ENCODE data around the gene VAV2. TPM values are rescaled to one million over a fixed set of nuclear protein-coding genes. Genes with fewer than 3 reads are reported as not detected.

VAV2 gene
- total and polyA plus RNA-seq, 4 donors: 13.0 to 28.2 (median 16.3) TPM

DNA sequence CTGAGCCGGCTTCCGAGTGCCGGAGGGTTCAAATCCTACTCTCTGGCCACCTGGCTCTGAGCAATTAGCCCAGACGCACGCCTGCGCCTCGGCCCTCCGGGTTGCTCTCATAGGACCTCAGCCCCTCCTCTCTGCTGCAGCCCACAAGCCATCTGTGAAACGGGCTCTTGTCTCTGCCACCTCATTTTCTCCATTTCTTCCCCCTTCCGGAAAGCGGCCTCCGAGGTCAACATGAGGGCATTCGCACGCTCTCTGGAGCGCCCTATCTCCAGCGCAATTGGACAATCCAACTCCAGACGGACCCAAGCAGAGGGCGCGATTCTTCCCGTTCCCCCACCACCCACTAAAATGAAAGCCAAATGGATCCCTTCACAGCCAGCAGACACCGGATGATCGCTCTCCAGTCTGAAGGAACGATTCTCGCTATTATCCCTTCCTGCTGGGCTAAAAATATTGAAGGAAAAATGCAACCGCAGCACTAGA lies 41.5 kb downstream of the VAV2 start:
- Histone ChIP-seq H3K4me3 (no peak overlapping the region), H3K36me3 (ENCODE audit: control insufficient read depth in 4 of 4, insufficient read depth in 4 of 4, low read length in 4 of 4) (peaks cover 0 to 2% (median 0%) of the 10 kb centered on the region in 4 donors), H3K9me3 (ENCODE audit: control insufficient read depth in 4 of 4, insufficient read depth in 3 of 4, low read length in 3 of 4) (no peaks in the 10 kb centered on the region), H3K27ac (ENCODE audit: low read depth in 1 of 2, low read length in 1 of 2) (no peak overlapping the region), H3K4me1 (ENCODE audit: control insufficient read depth in 5 of 5, insufficient read depth in 5 of 5, low read length in 5 of 5) (peaks cover 0 to 41% (median 19%) of the 10 kb centered on the region in 5 donors), H3K27me3 (ENCODE audit: control insufficient read depth in 3 of 3, insufficient read depth in 3 of 3, low read length in 2 of 3) (no peaks in the 10 kb centered on the region), H3K9ac (ENCODE audit: insufficient read depth in 1 of 2, low read length in 2 of 2) (no peak overlapping the region)
- 68 to 85% methylated on average over 25 of the region's 25 CpGs for WGBS, 2 donors
- DNase-seq (peak; percentile 93 to 97 (median 95)), ATAC-seq (ENCODE audit: insufficient read depth, low FRiP score) (no peak)
- TF ChIP-seq, protein P1, sequence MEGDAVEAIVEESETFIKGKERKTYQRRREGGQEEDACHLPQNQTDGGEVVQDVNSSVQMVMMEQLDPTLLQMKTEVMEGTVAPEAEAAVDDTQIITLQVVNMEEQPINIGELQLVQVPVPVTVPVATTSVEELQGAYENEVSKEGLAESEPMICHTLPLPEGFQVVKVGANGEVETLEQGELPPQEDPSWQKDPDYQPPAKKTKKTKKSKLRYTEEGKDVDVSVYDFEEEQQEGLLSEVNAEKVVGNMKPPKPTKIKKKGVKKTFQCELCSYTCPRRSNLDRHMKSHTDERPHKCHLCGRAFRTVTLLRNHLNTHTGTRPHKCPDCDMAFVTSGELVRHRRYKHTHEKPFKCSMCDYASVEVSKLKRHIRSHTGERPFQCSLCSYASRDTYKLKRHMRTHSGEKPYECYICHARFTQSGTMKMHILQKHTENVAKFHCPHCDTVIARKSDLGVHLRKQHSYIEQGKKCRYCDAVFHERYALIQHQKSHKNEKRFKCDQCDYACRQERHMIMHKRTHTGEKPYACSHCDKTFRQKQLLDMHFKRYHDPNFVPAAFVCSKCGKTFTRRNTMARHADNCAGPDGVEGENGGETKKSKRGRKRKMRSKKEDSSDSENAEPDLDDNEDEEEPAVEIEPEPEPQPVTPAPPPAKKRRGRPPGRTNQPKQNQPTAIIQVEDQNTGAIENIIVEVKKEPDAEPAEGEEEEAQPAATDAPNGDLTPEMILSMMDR (IDR thresholded peaks at IDR 0.05; ENCODE audit: control extremely low read depth, extremely low read depth): no peak

DNA sequence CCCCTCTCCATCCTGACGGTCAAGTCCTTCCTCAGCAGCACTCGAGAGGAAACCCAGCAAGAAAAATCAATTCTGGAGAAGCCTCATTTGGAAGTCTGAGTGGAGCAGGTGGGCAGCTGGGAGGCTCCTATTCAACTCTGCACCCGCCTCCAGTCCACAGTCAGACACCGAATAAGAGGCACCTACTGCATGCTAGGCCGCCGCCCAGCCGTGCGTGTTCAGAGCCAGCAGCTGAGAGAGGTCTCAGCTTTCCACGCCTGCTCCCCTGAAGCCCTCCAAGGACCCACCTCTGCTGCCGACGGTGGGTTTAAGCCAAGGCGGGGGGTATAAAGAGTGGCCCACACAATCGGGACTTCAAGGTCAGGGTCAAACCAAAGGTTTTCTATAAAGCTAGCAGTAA lies 41.9 kb downstream of the VAV2 start:
- Histone ChIP-seq H3K9me3 (ENCODE audit: control insufficient read depth in 4 of 4, insufficient read depth in 3 of 4, low read length in 3 of 4) (no peaks in the 10 kb centered on the region), H3K36me3 (ENCODE audit: control insufficient read depth in 4 of 4, insufficient read depth in 4 of 4, low read length in 4 of 4) (peaks cover 0 to 2% (median 0%) of the 10 kb centered on the region in 4 donors), H3K27me3 (ENCODE audit: control insufficient read depth in 3 of 3, insufficient read depth in 3 of 3, low read length in 2 of 3) (no peaks in the 10 kb centered on the region), H3K4me1 (ENCODE audit: control insufficient read depth in 5 of 5, insufficient read depth in 5 of 5, low read length in 5 of 5) (peaks cover 0 to 41% (median 19%) of the 10 kb centered on the region in 5 donors), H3K27ac (ENCODE audit: low read depth in 1 of 2, low read length in 1 of 2) (peak overlapping the region in 1 of 2 donors; percentile 32), H3K9ac (ENCODE audit: insufficient read depth in 1 of 2, low read length in 2 of 2) (no peak overlapping the region), H3K4me3 (no peak overlapping the region)
- DNase-seq (peak in 1 of 3 donors; percentile 18), ATAC-seq (ENCODE audit: insufficient read depth, low FRiP score) (no peak)
- 84 to 87% methylated on average over 13 of the region's 13 CpGs for WGBS, 2 donors
- TF ChIP-seq, protein P1 (IDR thresholded peaks at IDR 0.05; ENCODE audit: control extremely low read depth, extremely low read depth): no peak

DNA sequence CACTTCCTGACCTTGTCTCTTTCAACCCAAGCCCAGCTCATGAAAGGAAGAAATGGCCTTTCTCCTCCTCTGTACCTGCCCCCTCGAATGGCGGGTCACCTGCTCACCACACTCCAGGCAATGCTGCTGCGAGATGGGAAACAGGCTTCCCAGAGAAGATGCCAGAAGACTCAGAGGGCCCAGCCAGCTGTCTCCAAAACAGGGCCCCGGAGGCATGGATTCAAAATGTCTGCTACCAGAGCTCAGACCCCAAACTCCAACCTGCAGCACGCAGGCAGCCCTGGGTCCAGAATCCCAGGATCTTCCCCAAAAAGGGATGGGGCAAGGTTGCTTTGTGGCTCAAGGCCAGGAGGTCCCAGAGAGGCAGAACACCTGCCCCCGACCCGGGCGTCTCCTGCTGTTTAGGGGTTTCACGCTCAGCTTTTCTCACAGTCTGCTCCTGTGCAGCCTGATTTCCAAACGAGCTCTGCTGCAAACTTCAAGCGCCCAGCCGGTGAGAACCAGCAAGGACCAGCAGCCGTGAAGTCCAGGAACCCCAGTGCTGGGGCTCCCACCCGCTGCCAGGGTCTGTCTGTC lies 42.5 kb downstream of the VAV2 start:
- Histone ChIP-seq H3K27ac (ENCODE audit: low read depth in 1 of 2, low read length in 1 of 2) (peak overlapping the region in 1 of 2 donors; percentile 17), H3K4me1 (ENCODE audit: control insufficient read depth in 5 of 5, insufficient read depth in 5 of 5, low read length in 5 of 5) (peaks cover 0 to 36% (median 17%) of the 10 kb centered on the region in 5 donors)
- no peak for DNase-seq

More for the DNA sequence above, 42.5 kb downstream of the VAV2 start:
- Histone ChIP-seq H3K4me3 (no peak overlapping the region), H3K9me3 (ENCODE audit: control insufficient read depth in 4 of 4, insufficient read depth in 3 of 4, low read length in 3 of 4) (no peaks in the 10 kb centered on the region), H3K27me3 (ENCODE audit: control insufficient read depth in 3 of 3, insufficient read depth in 3 of 3, low read length in 2 of 3) (no peaks in the 10 kb centered on the region), H3K9ac (ENCODE audit: insufficient read depth in 1 of 2, low read length in 2 of 2) (no peak overlapping the region), H3K36me3 (ENCODE audit: control insufficient read depth in 4 of 4, insufficient read depth in 4 of 4, low read length in 4 of 4) (peaks cover 0 to 2% (median 0%) of the 10 kb centered on the region in 4 donors)
- ATAC-seq (ENCODE audit: insufficient read depth, low FRiP score): no peak
- 91 to 92% methylated on average over 13 to 14 of the region's 14 CpGs for WGBS, 2 donors
- TF ChIP-seq, protein P1 (IDR thresholded peaks at IDR 0.05; ENCODE audit: control extremely low read depth, extremely low read depth): no peak
